Activated CD4-positive, alpha-beta T cell treated with anti-CD3 and anti-CD28 coated beads, Interleukin-2, amount 50 U/mL, for 16 hours (primary cell): ENCODE results near the gene SLC13A1.
"Not testable (repeated sequence)": the region's sequence is repeated elsewhere in the genome, so short reads cannot be mapped to it uniquely, and the experiment has no call there.

ENCODE experiments used
- DNase-seq: peaks from one replicate; pipeline ENCODE4 v3.0.0-alpha.2; 2020

The SLC13A1 gene, protein sequence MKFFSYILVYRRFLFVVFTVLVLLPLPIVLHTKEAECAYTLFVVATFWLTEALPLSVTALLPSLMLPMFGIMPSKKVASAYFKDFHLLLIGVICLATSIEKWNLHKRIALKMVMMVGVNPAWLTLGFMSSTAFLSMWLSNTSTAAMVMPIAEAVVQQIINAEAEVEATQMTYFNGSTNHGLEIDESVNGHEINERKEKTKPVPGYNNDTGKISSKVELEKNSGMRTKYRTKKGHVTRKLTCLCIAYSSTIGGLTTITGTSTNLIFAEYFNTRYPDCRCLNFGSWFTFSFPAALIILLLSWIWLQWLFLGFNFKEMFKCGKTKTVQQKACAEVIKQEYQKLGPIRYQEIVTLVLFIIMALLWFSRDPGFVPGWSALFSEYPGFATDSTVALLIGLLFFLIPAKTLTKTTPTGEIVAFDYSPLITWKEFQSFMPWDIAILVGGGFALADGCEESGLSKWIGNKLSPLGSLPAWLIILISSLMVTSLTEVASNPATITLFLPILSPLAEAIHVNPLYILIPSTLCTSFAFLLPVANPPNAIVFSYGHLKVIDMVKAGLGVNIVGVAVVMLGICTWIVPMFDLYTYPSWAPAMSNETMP

DNA sequence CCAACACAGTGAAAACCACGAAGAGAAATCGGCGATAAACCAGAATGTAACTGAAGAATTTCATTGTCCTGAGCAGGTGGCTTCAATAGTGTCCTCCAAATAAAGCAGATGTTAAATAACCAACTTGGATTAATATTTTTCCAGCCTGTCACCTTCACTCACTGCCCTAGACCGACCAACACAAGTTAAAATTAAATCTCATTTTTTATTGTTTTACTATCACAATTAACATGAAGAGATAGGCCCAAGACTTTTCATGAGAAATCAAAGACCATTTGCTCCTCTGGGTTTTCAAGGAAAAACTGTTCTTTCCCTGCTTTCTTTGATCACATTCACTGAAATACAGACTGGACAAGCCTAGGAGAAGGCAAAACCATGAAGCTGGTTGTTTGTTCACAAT, at the start of gene SLC13A1:
Gene SLC13A1, minus strand, starts transcription at position 87 of the 400 bp plus-strand sequence. Its CDS starts 23 bp downstream, at position 64.
- DNase-seq, result no peak

DNA sequence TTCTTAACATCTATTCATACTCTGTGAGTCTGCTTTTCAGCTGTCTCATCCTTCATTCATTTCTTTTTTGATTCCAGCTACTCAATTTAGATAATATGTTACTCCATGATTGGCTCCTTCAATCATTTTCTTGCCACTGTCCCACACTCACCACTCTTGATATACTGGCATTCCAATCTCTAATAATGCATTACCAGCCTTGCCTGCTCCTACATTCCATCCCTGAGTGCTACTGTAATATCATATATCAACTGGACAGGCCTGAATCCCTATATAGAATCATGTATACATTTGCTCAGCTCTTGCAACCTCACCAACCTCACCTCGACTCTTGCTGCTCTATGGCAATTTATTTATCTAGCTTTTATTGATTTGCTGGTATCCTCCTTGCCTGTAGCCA, 45.0 kb upstream of the SLC13A1 start:
- DNase-seq, result no peak

DNA sequence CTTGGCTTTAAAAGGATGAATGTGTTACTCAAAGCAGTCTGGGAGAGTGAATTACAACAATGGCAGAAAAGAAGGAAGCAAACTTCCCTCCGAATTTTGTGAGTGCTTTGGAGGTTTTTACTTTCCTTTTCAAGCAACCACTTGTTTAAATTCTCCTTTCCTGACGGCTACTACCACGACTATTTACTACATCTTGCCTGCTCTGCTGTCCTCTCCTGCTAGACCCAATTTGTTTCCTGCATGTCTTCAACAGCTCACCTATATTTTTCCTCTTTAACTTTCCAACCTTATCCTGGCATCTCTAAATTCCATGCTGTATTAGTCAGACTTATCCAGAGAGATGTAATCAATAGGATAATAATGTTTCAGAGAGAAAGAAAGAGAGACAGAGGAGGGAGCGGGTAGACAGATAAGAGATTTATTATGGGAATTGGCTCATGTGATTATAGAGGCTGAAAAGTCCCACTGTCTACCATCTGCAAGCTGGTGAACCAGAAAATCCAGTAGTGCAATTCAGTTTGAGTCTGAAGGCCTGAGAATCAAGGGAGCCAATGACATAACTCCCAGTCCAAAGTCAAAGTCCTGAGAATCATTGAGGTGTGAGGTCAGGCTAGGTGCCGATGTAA, 42.8 kb upstream of the SLC13A1 start:
- DNase-seq, result no peak

DNA sequence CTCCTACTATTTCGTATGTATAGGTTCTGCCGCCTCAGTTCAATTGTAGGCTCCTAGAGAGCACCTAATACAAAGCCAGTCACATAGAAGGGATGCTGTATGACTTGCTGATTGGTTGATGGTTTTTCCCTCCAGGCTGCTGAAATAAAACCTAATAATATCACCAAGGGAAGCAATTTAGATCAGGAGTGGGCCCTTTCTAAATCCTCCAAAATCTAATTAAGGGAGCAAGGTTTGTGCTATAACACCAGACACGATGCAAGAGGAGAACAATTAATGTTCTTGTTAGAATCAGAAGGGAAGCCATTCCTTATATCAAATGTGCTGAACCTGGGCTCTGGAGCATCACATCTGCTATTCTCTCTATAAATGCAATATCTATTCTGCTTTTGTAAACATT, 42.0 kb upstream of the SLC13A1 start:
- no peak for DNase-seq

DNA sequence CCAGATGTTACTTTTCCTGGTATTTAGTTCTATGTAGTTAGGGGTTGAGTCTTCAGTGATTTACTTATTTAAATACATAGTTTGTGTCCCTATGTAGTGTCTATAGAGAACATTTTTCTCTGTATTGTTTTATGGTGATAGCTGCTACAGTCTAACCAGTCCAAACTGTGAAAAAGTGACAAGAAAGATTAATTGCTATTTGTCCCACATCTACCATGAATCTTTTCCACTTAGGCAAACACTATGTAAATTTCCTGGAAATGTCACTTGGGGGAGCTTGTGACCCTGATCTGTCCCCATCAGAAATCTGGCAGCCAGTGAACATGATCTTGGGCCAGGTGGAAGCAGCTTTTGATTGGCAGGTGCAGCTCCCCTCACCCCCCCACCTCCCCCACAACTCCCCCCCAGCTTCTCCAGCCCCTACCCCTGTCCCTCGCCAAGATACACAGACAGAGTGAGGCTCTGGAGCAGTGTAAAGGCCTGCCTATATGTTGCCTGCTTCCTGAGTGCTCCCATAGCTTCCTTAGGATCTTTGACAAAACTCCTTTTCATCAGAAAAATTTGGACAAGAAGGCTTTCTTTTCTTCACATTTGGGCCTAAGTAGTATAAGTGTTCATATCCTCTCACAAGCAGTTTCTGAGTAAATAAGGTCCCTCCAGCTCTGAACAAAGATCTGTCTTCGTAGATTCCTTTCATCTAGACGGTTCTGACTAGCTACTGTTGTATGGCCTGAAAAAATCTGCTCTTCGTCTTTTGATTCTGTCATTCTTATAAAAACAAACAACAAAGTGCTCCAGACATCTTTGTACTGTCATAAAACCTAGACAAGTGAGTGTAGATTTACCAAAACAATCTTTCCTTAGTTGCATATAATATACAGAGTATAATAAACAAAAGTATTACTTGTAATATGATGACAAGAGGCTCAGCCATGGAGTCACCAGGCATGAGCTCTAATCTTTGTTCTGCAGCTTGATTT, 31.5 kb upstream of the SLC13A1 start:
- no peak for DNase-seq

DNA sequence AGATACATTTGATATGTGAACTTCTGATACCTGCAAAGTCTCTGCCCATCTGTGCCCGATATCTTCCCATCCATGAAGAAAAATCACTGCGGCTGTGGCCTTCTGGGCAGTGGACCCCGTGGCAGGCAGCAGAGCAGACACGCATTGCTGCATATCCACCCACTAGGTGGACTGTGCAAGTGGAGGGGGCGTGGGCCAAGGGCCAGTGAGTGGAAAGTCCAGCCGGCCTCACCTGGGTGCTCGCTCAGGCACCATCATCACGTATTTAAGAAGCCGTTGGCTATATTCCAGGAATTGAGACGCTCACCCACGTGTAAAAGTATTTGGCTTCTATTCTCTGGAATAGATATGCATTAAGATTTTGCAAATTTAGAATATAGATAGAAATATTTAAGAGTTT, 30.8 kb upstream of the SLC13A1 start:
- DNase-seq, result no peak

DNA sequence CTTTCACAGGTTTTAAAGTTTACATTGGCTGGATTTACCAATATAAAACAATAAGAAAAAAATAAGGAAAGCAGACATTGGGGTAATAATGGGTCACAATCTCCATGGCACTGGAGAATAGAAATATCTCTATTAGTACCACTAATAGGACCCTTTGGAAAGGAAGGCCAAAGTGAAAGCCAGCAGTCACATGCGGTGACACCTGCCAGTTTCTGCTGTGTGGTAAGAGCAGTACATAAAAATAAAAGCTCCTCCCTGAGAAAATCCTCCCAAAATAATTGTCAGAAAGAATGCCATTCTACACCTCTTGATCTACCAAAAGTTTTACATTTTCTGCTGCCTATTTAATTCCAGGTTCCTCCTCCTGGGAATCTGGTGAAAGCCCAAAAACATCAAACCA, 30.4 kb upstream of the SLC13A1 start:
- DNase-seq, result no peak

DNA sequence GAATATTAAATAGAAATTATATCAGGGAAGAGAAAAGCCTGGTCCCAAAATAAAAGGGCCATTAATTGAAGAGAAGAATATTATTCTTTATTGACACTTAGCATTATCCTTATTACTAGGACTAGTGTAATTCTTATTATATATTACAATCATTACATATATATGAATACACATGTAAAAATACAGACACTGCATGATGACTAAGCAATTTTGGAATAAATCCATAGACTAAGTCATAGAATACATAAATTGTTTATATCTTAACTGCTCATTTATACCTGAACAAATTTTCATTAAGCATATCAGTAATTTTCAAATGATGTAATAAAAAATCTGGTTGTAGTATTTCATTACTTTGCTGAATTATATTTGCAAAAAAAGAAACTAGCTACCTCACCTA, 29.7 kb upstream of the SLC13A1 start:
- no peak for DNase-seq

DNA sequence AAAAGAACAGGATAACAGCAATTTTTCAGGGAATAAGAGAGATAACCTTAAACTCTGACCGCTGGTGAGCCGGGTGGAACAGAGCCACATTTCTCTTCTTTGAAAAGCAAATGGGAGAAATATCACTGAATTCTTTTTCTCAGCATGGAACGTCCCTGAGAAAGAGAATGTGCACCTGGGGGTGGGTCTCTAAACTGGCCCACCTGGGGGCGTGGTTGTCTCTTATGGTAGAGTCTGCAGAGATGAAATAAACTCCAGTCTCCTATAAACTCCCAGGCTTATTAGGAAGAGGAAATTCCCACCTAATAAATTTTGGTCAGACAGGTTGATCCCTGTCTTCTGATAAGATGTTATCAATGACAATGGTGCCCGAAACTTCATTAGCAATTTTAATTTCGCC, 27.9 kb upstream of the SLC13A1 start:
- not testable (repeated sequence) for DNase-seq

DNA sequence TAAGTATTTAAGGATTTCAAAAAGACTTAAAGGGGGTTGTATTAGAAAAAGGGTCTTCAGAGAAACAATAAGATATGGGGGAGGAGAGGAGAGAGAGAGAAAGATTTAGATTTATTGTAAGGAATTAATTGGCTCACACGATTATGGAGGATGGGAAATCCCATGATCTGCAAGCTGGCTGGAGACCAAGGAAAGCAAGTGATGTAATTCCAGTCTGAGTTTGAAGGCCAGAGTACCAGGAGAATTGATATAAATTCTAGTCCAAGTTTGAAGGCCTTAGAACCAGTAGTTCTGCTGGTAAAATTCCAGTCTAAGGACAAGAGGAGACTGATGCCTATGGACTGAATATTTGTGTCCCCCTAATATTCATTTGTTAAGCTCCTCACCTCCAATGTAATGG, 20.6 kb upstream of the SLC13A1 start:
- DNase-seq, result no peak

DNA sequence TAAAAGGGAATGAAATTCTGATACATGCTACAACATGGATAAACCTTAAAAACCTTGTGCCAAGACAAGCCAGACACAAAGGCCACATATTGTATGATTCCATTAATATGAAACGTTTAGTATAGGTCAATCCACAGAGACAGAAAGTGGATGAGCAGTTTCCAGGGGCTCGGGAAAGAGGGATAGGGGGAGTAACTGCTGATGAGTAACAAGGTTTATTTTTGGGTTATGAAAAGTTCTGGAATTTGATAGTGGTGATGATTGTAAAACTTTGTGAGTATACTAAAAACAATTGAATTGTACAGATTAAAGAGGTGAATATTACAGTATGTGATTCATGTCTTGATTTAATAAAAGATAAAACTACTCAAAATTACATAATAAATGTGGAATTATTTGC, 19.1 kb upstream of the SLC13A1 start:
- DNase-seq, result no peak

DNA sequence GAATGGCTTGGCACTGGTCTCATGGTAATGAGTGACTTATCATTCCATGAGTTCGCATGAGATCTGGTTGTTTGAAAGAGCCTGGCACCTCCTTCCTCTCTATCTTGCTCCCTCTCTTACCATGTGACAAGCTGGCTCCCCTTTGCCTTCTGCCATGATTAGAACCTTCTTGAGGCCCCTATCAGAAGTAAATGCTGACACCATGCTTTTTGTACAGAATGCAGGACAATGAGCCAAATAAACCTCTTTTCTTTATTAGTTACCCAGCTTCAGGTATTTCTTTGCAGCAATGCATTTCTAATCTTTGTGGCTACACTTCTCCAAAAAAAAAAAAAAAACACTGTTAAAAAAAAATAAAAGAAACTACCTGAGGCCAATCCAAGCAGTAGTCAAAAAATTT, 17.1 kb upstream of the SLC13A1 start:
- no peak for DNase-seq

DNA sequence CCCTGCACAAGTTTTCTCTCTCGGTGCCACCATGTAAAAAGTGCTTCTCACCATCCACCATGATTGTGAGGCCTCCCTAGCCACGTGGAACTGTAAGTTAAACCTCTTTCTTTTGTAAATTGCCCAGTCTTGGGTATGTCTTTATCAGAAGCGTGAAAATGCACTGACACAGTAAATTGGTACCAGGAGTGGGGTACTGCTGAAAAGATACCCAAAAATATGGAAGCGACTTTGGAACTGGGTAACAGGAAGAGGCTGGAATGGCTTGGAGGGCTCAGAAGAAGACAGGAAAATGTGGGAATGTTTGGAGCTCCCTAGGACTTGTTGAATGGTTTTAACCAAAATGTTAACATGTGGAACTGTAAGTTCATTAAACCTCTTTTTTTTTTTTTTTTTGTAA, 15.6 kb upstream of the SLC13A1 start:
- DNase-seq, result no peak

DNA sequence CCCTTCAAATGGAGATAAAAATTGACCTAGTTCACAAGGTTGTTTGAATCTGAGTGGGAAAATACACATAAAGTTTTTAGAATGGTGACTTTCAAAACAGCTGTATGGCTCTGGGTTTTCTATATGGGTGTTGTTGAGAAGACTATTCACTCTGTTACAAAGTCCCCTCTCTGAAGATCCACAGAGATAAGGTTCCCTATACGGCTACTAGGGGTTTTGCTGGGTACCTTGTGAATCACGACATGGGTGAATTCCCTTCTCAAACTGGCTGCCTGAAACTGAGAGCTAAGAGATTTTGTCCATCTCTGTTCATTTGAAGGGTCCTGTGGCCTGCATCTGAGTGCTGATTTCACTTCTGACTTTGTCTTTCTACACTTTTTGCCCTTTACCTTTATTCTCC, 11.8 kb upstream of the SLC13A1 start:
- no peak for DNase-seq

DNA sequence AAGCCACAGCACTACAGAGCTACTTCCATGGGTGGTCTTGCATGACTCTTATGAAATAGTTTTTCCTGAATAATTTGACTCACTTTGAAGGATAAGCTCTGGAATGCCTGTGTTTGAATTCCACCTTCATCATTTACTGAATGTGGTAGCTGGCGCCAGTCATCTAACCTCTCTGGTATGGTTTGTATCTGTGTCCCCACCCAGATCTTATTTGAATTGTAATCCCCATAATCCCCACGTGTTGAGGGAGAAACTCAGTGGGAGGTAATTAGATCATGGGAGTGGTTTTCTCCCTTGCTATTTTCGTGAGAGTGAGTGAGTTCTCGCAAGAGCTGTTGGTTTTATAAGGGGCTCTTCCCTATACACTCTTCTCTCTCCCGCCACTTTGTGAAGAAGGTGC, 11.2 kb upstream of the SLC13A1 start:
- DNase-seq, result no peak

DNA sequence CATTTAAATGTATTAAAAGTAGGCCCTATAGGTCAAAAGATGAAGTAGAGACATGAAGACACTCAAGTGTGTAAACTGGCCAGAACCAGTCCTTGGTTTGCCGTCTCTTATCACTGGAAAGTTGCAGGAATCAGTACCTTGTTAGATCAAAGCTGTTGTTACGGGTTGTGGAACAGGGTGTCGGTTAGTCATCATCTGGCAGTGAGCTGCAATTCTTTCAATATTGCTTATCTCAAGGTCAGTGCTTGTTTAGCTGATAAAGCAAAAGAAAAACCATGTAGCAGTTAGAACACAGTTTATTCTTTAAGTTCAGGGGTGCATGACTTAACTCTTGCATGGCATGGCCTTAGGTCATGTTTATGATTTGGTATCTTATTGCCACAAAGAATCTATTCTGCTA, 10.0 kb upstream of the SLC13A1 start:
- DNase-seq, result no peak

DNA sequence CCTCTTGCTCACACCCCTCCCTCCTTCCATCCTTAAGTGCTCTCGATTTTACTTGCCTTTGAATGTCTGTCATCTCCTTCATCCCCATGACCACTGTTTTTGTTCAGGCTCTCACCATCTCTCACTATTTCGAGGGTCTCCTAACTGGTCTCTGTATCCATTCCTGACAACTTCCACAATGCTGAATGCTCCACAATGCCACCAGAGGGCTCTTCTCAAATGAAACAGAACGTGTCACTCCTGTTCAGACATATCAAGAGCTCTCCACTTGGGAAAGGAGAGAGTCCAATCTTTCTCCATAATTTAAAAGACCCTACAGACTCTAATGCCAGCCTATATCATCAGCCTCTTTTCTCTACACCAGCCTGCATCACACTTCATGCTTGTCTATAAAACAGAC, 9.0 kb upstream of the SLC13A1 start:
- no peak for DNase-seq

DNA sequence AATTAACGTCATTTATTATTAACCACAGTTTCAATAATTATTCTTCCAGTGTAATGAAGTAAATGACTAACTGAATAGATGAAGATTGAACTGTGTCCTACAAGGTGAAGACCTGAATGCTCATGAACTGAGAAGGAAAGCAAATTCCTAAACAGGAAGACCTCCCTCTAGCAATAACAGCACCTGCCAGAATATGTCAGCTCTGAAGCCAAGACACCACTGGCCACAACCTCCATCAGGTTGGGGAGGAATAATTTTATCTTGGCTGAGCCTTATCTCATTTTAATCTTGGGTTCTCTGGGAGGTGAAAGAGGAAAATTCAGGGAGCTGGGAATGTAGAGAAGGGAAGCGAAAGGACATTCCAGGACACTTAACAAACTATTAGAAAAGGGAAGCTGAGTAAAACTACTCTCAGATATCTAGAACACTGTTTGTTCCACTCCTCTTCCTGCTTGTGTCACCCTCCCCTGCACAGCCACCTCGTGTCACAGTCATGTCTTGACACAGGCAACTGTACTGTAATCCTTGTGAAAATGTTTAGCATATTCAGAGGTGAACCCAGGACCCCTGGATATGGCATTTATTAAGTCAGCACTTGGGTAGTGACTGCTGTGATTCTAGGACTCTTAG, 4.6 kb upstream of the SLC13A1 start:
- no peak for DNase-seq

DNA sequence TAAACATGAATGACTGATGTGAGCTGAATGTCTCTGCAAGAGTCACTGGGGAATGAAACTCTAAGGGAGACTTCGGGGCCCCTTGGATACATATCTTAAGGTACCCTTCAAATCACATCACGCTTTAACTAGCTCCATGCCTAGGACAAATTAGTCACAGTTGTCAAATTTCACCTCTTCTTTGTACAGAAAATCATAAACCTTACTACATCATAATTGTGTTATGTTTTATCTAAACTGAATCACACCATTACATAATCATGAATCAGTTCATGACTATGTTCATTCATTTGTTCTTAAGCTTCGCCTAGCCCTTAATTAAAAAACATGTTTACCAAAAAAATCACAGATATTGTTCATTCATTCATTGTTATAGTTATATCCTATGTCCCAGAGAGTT, 2.1 kb upstream of the SLC13A1 start:
- no peak for DNase-seq

DNA sequence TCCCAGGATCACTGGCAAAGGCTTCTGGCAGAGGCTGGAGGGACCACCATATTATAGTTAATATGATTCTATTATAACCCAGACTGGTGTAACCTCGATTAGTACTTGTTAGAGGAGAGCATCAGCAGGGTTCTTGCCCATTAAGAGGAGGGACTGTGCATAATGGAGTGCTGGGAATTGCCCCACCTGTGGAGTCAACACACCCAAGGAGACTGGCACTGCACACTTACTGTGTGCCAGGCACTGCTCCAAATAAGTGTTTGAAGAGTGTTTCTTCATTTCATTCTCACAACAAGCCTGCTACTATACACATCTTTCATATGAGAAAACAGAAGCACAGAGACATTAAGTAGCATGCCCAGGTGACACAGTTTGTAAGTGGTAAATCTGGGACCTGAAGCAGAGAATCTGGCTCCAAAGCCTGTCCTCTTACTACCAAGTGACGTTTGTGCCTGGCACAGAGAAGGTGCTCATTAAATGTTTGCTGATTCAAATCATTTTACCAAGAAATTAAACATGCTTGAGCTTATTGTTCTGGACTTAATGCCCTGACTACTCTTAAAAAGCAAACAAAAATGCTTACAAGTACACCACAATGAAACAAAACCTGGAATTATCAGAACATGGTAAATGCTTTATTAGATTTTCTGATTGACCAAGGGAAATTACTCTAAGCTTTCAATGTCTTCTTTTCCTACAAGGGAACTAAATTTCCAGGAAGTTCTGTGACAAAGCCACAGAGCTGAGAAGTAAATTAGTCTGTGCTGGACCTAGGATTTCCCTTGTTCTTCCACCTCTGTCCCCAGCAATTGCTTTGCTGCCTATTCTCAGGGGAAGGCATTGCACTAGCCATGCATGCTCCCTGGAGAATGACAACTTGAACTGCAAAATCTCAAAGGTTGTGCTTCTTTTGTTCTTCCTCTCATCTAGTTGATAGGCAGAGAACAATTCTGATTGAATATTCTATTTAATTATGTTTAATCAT, 809 bp downstream of the SLC13A1 start:
- DNase-seq, result no peak

DNA sequence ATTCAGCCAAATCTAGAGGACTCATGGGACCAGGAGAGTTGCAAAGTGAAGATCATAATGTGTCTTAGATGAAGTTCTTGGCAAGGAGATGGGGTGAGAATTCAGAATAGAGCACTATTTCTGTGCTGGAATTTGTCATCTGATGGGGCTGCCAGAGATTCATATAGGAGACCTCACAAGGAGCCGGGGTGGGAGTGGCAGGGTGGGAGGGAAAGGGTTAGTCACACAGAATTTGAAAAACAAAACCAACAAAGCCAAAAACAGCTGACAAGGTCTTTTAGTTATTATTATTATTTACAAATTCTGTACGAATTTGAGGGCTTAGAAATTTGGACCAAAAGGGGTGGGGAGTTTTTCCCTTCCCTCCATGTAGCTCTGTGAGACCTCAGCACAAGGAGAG, 1.7 kb downstream of the SLC13A1 start:
- no peak for DNase-seq
